Fibroblast of upper back skin (primary cell): ENCODE measurements around the gene TSPAN18.

Source experiments
- DNase-seq: peaks from one replicate; pipeline ENCODE4 v3.0.0-alpha.2; 2013

TSPAN18 gene

GRCh38 chr11:44804449-44805437, 78.0 kb downstream of the TSPAN18 start:
- DNase-seq: peak; percentile 74

DNA sequence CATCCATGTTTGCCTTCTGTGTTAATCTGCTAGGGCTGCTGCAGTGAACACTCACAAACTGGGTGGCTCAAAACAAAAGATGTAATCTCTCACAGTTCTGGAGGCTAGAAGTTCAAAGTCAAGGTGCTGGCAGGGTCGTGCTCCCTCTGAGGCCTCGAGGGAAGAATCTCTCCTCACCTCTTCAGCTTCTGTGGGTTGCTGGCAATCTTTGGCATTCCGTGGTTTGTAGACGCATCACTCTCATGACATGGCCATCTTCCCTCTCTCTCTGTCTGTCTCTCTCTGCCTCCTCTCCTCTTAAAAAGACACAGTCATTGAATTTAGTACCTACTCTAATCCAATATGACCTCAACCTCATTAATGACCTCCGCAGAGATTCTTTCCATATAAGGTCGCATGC, 78.8 kb downstream of the TSPAN18 start:
- DNase-seq: peak; percentile 81

DNA sequence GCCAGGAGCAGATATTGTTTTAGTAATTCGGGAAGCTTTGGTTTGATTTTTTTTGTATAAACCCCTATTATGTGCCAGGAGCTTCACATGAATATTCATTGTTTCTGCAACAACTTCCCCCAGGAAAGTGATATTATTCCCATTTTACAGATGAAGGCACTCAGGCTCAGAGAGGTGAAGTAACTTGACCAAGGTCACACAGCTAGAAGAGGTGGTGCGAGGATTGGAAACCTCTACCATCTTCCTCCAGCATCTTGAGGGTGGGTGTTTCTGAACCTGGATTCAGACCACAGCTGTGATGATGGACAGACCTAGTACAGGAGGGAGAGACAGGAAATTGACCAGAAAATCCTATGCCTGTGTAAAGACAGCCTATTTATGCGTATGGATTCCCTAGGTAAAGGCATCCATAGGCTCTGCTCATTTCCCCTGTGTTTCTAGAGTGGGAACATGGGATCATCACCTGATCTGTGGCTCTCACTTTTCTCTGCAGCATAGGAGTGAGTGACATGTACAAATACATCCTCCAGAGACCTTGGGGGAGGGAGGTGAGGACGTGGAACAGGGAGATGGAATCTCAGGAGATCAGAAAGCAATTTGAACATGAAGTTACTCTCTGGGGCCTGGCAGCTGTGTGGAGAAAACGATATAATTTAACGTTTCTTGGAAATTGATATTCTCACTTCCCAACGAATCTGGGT, 81.4 kb downstream of the TSPAN18 start:
- DNase-seq: no peak

DNA sequence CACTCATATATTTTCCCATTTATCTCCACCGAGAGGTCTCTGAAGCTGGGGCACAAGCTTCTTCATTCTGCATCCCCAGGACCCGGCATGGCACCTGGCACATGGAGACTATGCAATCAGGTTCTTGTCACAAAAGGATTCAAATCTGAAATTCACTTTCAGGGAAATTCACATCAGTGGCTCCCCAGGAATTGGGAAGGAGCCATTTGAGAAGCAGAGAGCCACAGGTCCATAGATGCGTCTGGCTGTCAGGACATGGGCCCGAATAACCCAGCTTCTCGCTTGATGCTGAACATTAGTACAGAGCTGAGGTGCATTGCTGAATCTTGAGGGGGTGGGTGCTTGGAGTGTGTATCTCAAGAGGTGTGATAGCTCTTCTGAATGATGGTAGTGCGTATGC, 82.5 kb downstream of the TSPAN18 start:
- no peak for DNase-seq

DNA sequence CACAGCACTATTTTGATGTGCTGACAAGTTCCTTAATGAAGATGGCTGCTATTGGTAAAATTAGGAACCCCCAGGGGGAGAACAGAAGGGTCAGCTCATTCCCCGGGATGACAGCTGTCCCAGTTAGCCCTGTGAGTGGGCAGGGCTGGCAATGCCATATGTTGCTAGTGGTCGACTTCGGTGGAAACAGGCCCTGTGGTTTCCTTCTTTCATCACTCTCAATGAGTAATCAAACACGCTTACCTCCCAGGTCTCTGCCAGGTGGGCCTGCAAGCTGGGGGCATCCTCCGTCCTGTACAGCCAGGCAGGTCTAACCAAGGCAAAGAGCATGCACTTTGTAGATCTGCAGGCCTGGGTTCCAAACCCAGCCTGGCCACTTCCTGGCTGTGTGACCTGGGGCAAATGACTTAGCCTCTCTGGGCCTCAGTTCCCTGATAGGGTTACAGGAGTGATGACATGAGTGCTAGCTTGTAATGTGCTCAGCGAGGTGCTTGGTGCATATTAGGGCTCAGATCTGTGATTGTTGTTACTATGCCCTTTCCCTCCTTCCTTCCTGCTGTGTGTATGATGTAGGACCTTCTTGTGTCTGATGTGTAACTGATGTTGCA, 85.2 kb downstream of the TSPAN18 start:
- DNase-seq: peak; percentile 53

DNA sequence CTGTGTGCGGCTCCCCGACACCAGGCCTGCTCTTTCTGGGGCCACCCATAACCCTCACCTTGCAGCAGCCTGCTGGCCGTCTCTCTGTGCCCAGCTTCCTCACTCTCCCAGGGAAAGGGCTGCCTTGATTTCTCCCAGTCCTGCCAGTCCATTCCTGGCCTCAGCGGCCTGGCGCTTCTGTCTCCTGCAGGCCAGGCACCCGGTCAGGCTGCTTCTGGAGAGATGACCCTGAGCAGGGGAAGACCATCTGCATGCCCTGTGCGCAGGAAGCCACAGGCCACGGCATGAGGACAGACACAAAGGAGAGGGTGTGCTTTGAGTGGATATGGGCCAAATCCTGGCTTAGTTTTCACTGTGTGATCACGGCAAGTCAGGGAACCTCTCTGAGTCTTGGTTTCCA, 86.2 kb downstream of the TSPAN18 start:
- no peak for DNase-seq

GRCh38 chr11:44813401-44813800, 86.6 kb downstream of the TSPAN18 start:
- DNase-seq: no peak

DNA sequence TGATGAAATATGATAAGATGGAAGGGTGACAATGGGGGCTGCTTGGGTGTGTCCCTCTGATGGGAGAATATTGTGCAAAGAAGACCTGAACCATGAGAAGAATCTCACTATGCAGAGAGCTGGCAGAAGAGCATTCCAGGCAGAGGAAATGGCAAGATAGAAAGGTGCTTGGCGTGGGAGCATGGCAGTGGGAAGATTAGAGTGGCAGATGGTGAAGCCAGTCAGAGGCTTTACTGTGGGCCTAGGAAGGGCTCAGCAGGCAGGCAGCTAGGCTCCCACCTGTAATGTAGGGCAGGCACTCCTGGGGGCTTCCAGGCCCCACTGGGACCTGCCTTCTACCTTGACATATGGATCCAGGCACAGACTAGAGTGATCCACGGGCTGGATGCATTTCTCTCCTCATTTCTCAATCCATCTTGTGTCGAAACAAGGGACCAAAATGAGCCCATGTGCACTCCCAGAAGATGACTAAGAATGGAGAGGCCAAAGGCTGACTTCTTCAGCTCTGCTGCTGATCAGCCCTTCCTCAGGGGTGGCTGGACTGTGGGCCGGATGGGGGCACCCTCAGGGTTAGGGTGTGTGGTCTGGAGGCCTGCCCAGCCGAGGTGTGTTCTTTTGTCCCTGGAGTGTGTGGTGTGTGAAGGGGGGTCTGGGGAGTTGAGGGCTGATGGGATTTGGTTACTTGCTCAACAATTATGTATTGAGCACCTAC, 88.3 kb downstream of the TSPAN18 start:
- peak; percentile 86 for DNase-seq

- DNase-seq: no peak
These were observed 89.2 kb downstream of the TSPAN18 start for GRCh38 chr11:44815917-44816456.

DNA sequence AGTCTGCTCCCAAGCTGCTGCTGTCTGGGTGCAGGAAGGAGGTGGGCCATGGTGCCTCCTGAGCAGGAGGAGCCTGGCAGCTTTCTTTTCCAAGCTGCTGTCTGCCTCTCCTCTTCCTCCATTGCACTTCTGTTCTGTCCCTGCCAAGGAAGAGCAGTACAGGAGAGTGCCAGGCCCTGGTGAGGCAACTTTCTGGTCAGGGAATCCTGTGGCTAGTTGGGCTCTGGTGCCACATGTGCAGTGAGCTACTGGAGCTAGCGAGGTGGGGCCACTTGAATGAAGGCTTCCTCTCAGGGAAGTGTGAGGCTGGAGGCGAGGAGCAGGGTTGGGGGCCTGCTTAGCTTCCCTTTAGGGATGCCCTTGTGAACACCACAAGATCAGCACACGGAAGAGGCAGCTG, 90.0 kb downstream of the TSPAN18 start:
- DNase-seq: no peak

- DNase-seq: no peak
These were observed 90.6 kb downstream of the TSPAN18 start for GRCh38 chr11:44817207-44817949.

DNA sequence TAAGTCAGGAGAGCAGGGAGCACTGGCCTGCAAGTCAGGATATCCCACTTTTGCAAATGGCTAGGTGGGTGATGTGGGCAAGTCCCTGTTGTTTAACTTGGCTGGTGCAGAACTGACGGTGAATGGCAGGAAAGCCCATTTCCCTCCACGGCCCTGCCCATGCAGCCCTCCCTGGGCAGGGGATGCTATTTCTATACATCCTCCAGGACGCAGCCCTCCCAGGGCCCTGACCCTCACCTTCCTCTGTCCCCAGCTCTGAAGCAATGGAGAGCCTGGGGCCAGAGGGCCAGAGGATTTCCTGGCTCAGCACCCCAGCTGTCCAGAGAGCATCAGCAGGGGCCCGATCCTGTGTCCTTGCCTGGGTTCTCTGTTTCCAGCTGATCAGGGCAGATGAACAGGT, 91.3 kb downstream of the TSPAN18 start:
- DNase-seq: no peak

GRCh38 chr11:44819346-44819745, 92.6 kb downstream of the TSPAN18 start:
- no peak for DNase-seq

GRCh38 chr11:44822369-44822768, 95.6 kb downstream of the TSPAN18 start:
- no peak for DNase-seq

GRCh38 chr11:44823006-44823405, 96.2 kb downstream of the TSPAN18 start:
- no peak for DNase-seq

DNA sequence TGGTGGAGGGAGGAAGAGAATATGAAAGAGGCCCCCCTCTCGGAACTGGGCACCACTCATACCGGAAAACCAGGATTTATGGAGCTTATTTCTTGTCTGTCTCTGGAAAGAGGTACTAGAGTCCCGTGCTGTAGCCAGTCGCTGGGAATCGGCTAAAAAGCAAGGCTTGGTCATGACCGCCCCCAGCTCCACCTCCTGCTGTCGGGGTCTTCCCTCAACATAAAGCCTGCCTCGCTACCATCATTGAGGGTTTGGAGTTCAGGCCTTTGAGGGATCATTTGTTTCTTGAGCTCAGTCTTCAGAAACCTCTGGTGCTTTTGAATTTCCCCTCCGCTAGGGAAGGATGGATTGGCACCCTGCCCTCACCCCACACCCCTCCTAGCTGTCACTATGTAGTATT, 97.1 kb downstream of the TSPAN18 start:
- DNase-seq: no peak

DNA sequence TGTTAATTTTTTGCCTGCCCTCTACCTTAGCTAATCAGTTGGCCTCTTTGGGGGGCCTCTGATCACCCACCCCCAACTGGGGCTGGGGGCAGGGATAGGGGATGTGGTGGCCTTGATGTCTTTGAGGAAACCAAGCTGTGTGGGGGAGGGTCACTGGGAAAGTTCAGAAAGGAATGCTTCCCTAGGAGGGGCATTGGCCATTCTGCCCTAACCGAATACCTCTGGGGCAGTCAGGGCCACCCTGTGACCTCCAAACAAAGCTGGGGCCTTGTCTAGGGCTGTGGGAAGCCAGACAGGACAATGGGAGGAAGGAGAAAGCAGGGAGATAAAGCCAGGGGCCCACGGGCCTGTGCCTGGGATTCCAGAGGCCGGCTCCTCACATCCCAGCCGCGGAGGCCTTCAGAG, 97.5 kb downstream of the TSPAN18 start:
- DNase-seq: no peak

DNA sequence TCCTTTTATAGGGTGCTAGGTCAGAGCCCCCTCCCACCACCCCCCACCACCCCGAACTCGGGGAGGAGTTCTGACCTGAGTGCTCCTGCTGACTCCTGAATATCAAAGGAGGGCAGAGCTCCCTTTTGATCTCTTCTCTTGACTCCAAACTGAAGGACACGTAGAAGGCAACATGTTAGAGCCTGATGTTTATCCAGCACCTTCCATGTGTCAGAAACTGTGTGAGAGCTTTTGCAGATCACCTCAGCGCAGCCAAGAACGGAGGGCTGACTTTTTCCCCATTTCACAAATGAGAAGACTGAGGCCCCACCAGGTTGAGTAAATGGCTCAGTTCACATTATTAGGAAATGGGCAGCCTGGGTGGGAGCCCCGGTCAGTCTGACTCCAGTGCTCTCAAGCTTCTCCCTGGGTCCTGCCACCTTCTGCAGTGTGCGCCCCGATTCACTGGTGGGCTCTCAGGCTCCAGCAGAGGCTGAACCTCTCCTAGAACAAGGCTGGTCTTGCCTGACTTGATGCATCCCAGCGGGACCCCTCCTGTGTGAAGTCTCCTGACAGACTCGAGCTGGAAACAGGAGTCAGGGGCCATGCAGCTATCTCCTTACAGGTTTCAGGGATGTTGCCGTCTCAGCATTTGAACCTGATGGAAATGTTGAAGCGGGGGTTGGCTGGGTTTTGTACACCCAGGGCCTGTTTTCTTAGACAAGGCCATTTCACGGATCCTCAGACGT, 98.5 kb downstream of the TSPAN18 start:
- no peak for DNase-seq

- no peak for DNase-seq
These were observed 100.3 kb downstream of the TSPAN18 start for GRCh38 chr11:44826922-44827643.

DNA sequence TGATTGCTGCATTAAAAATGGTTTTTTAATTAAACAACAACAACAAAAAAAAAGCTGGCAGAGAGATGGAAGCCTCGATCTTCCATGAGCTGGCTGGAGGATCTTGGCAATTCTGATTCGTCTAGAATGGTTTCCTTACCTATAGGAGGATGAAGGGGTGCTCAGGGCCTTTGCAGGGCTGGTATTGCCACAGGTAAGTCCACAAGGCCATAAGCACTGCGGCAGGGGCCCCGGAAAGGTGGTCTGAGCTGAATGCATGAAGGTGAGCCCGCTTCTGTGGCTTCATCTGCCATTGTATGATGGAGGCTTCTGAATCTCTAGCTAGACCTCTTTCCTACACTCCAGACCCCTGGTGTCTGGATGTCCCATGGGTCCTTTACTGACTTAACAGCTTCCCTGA, 101.5 kb downstream of the TSPAN18 start:
- no peak for DNase-seq

- DNase-seq: no peak
These were observed 103.1 kb downstream of the TSPAN18 start for GRCh38 chr11:44829838-44830237.
